Hippocampal formation (tissue), 2 donors: Measurements from ENCODE around the gene ZNF331.
A peak's percentile ranks its signal among the peaks of the same experiment; 100 is the strongest.
"Not testable (repeated sequence)": the region's sequence is repeated elsewhere in the genome, so short reads cannot be mapped to it uniquely, and the experiment has no call there.

Source experiments
- DNase-seq, 2 donors: peaks; one replicate each; lab custom pipeline; 2025; lab: John Stamatoyannopoulos, UW

The ZNF331 gene

DNA sequence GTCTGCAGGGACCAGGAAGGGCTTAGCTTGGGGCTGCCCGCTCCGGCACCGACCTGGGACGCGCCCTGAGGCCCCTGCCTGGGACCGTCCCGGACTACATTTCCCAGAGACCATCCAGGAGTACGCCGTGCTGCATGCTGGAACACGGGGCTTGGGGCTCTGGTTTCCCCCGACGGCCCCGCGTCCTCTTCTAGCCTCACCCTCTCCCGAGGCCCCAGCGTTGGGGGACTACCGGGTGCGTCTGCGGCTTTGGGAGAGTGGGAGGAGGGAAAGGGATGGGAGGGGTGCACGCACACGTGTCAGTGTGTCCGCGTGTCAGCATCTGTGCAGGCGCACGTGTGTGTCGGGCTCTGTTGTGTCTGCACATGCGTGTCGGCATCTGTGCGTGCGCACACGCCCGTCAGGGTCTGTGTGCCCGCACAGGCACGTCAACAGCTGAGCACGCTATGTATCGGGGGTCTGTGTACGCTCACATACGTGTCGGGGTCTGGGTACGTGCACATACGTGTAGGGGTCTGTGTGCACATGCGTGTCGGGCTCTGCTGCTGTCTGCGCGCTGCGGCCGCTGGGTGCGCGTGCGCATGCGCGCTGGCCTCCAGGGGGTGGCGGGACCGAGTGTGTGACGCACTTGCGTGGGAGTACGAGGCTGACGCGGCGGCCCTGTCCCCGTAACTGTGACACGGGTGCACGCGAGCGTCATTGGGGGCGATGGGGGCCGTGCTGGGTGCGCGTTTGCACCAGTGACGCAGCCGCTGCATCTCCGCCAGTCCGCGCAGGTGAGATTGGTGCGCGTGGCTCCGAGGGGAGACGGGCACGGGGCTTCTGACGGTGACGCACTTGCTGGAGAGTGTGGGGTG, at the start of gene ZNF331:
Gene ZNF331 (plus strand): TSS at position 625 of the 857 bp plus-strand sequence. CDS start 31,232 bp downstream, outside the sequence.
- DNase-seq = peak; percentile 58 to 70

DNA sequence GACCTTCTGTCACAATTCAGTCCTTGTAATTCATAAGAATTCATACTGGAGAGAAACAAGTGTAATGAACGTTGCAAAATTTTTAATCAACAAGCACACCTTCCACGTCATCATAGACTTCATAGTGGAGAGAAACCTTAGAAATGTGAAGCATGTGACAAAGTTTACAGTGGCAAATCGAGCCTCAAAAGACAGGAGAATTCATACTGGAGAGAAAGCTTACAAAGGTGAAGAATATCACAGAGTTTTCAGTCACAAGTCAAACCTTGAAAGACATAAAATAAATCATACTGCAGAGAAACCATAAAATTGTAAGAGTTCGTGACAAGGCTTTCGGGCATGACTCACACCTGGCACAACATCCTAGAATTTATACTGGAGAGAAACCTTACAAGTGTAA, 45.8 kb upstream of the ZNF331 start:
- no peak for DNase-seq

DNA sequence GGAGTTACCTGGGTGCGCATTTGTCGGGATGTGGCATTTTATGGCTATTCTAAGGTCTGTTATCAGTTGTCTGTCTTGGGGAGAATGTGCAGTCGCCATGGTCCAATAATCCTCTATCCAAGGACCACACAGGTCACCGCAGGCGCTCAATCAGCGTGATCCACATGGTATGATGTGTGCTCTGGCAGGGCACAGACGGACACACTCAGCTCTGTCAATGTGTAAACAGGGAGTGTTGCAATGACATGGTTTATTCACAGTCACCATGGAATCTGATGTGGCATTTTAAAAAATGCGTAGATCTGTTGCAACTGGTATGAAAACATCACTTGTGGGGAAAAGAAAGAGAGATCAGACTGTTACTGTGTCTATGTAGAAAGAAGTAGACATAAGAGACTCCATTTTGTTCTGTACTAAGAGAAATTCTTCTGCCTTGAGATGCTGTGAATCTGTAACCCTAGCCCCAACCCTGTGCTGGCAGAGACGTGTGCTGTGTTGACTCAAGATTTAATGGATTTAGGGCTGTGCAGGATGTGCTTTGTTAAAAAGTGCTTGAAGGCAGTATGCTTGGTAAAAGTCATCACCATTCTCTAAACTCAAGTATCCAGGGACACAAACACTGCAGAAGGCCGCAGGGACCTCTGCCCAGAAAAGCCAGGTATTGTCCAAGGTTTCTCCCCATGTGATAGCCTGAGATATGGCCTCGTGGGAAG, 40.5 kb upstream of the ZNF331 start:
- not testable (repeated sequence) for DNase-seq

DNA sequence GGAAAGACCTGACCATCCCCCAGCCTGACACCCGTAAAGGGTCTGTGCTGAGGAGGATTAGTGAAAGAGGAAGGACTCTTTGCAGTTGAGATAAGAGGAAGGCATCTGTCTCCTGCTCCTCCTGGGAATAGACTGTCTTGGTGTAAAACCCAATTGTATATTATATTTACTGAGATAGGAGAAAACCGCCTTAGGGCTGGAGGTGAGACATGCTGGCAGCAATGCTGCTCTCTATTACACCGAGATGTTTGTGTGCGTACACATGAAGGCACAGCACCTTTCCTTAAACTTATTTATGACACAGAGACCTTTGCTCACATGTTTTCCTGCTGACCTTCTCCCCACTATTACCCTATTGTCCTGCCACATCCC, 39.9 kb upstream of the ZNF331 start:
- not testable (repeated sequence) for DNase-seq

DNA sequence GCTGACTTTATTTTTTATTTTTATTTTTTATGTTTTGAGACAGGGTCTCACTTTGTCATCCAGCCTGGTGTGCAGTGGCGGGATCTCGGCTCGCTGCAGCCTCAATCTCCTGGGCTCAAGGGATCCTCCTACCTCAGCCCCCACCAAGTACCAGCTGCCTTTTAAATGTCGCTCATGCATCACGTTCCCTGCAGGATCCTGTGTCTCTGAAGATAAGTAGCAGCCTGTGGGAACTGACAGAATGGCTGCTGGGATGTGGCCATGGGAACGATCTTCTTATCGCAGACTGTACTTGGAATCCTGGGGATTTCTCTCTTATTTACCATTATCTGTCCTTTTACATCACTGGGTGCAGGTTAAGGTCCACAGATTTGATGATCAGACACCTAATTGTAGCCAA, 34.8 kb upstream of the ZNF331 start:
- DNase-seq = not testable (repeated sequence)

DNA sequence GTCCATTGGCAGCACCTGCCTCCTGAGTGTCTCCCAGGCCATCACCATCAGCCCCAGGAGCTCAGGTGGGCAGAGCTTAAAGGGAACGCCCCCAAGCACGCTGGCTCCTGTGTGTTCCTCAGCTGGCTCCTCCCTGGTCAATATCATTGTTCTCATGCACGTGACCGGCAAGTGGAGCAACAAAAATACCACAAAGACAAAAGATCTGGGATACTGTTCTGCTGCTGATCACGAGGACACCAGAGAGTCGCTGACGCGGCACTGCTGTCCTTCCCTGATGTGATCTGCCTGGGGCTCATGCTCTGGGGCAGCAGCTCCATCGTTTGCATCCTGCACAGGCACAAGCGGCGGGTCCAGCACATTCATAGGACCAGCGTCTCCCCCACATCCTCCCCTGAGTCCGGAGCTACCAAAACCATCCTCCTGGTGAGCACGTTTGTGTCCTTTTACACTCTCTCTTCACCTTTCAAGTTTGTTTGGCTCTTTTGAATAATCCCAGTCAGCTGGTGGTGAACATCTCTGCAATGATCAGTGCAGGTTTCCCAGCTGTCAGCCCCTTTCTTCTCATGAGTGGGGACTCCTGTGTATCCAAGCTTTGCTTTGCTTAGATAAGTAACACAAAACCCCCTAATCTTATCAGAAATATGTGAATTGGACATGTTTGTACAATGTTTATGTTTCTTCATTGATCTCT, 34.1 kb upstream of the ZNF331 start:
- DNase-seq = not testable (repeated sequence)

DNA sequence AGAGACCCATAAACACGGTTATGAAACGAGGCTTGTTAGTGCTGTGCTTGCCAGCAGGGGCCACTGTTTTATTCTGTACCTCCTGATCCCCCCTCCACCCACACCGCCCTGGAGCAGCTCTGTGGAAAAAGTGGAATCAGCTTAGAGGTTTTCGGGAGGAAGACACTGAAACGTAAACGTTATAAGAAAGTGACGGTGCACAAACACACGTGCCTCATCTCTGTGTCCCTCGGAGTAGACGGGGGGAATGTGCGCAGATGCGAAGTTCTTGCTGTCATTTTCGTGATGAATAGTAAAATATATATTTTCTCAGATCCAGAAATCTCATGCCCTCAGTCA, 33.6 kb upstream of the ZNF331 start:
- DNase-seq = not testable (repeated sequence)

DNA sequence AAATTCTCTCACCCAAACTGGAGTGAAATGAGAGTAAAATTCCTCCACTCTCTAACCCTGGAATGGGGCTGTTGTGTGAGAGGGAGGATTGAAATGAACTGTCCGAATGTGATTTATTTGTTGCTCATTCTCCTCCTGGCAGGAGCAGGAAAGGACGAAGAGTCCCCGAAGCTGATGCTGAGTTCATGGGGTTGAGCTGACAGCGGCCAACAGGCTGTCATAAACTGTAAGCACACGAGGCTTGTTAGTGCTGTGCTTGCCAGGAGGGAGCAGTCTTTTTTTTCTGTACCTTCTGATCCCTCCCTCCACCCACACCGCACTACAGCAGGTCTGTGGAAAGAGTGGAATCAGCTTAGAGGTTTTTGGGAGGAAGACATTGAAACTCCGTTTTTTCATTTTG, 33.1 kb upstream of the ZNF331 start:
- no peak for DNase-seq

DNA sequence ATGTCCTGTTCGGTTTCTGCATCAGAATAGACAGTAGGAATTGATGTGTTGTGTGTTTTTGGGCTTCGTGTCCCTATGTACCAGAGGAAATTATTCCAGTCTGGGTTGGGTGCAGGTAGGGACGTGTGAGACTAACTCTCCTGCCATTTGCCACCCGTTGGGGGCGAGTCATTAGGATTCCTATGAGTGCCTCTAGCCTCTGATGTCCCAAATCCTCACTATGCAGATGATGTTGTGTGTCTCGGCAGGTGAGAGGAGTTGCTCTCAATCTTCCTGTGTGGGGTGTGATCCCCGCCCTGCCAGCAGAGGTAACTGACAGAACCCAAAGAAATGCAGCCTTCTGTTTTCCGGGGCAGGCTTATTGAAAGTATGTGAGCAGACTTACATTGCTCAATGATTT, 31.2 kb upstream of the ZNF331 start:
- no peak for DNase-seq

DNA sequence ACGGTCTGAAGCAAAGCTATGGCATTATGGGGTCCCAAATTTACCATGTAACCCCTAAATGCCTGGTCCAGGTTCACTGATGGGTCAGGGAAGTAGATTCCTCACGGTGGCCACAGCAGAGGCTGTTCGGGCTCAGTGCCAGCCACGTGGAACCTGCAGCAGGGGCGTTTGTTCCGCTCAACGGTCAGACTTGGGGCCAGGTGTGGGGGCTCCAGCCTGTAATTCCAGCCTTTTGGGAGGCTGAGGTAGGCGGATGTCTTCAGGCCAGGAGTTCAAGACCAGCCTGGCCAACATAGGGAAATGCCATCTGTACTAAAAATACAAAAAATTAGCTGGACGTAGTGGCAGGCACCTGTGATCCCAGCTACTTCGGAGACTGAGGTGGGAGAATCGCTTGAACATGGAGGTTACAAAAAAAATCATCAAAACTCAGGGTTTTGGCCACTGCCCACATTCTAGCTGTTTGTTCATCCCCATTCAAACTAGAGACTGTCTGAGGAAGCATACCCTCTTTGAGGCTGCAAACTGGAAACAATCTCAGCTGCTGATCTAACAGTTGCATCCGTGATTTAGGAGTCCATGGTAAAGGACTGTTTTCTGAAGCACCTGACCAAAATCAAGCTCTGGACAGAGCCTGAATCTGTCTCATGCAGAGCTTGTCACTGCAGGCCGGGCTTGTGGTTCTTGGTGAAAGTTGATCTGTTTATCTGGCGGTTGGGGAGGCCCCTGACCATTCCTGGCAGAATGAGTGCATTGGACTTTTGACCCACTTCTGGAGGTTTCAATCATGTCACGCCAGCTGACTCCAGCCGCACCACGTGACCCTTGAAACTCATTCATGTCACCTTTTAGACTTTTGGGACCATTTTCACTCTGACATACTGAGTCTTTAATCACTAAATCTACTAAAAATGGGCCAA, 30.2 kb upstream of the ZNF331 start:
- no peak for DNase-seq

DNA sequence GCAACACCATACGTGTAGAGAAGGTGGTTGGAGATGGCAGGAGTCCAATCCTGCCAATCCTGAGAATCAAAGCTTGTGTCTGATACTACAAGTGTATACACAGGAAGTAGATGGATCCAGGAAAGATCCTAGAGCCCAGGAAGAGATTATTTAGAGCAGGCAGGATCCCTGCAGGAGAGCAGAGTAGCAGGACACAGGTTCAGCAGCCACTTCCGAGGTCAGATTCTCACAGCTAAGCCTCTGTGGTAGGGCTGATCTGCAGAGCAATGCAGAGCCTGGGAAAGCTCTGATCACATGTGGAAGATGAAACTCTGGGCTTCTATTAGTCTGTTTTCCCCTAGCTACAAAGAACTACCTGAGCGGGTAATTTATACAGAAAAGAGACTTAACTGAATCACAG, 28.5 kb upstream of the ZNF331 start:
- no peak for DNase-seq

DNA sequence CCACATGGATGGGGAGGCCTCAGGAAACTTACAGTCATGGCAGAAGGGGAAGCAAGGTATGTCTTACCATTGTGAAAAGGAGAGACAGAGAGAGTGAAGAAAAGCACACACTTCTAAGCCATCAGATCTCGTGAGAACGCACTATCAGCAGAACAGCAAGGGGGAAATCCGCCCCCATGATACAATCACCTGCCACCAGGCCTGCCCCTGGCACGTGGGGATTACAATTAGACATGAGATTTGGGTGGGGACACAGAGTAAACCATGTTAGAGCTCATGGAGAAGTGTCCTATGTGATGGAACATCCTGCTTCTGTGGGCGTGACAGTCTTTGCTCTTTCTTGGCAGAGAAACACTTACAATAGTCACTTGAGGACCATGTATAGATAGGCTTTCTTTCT, 28.1 kb upstream of the ZNF331 start:
- no peak for DNase-seq

DNA sequence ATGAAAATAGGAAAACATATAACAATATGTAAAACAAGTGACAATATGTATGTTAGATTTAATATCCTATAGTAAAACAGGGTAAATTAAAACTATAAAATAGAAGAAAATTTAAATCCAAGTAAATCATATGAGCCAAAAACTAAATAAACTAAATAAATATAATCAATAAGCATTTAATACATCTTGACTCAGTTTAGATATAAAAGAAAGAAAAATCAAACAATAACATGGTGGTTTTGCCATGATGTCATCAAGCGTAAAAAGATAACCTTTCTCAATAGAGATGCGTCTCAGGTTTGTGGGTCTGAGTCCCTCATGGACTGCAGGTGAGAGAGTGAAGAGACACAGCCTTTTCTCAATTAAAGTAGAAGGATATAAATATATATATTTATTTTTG, 26.6 kb upstream of the ZNF331 start:
- no peak for DNase-seq

DNA sequence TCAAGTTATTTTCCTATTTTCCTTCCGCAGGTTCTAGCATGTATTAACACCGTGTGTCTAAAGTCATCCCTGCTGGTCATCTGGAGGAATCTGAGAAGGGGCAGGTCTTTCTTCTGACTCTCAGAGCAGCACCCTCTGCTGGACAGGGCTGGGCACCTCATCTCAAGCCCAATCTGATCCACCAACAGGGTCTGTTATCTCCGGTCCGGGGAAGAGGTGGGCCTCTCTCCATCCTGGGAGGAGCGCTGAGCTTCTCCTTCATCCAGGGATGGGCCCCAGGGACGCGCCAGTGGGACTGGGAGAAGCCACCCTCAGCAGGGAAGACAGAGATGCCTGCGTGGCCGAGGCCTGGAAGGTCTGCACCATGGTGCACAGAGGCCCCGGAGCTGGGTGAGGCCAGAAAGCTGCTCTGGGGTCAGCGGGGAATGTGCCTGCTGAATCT, 26.0 kb upstream of the ZNF331 start:
- DNase-seq = peak; percentile 8 to 15

DNA sequence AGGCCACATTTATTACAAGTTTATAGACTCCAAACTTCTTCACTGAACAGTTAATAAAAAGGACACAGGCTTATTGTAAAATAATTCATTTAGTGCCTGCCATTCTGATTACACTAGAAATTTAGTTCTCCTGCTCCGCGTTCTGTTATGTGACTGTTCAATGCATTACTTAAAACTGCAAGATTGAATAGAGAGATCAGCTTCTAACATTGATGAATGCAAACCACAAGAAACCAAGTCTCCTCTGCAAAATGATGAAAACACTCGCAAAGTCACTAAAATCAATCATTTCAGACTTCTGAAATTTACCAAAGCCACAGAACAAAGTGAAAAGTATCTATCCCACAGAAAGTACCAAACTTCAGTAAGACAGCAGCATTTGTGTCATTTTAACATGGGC, 22.9 kb upstream of the ZNF331 start:
- not testable (repeated sequence) for DNase-seq

DNA sequence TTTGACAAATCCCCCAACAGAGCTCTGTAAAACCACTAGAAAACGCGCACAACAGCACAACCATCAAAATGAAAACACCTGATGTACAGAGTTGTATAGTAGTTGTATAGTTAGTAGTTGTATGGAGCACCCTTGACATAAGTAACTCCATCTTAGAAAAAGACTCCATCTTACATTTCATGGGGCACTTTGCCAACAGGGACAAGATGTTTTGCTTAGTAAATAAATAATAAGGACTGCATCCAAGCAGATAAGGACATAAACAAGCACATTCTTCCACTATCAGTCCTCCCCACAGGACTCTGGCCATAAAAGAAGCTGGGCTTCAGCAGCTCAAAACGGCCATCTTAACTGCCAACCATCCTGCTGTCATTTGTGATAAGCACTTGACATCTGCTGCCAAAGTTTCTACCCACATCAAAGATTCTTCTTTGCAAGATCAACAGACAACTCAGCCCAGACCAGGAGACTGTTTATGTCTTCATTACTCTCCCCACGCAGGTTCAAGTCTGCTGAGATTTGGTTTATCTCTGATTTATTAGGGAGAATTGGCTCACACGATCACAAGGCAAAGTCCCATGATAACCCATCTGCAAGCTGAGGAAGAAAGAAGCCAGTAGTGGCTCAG, 20.7 kb upstream of the ZNF331 start:
- no peak for DNase-seq

DNA sequence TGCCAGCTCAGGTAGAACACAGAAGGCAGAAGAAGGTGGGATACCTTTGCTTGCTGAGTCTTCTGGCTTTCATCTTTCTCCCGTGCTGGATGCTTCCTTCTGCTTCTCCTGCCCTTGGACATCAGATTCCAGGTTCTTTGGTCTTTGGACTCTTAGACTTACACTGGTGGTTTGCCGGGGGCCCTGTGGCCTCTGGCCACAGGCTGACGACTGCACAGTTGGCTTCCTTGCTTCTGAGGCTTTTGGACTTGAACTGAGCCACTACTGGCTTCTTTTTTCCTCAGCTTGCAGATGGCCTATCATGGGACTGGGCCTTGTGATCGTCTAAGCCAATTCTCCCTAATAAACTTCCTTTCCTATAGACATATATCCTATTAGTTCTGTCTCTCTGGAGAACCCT, 19.8 kb upstream of the ZNF331 start:
- DNase-seq = no peak

DNA sequence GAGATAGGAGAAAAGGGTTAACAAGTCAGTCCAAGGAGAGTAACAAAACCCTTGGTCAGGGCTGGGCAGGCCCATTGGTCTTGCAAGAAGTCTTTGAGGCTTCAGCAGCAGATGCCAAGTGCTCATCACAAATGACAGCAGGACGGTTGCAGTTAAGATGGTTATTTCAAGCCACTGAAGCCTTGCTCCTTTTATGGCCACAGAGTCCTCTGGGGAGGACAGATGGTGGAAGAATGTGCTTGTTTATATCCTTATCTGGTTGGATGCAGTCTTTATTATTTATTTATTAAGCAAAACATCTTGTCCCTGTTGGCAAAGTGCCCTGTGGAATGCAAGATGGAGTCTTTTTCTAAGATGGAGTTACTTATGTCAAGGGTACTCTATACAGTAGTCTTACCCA, 19.2 kb upstream of the ZNF331 start:
- DNase-seq = no peak

DNA sequence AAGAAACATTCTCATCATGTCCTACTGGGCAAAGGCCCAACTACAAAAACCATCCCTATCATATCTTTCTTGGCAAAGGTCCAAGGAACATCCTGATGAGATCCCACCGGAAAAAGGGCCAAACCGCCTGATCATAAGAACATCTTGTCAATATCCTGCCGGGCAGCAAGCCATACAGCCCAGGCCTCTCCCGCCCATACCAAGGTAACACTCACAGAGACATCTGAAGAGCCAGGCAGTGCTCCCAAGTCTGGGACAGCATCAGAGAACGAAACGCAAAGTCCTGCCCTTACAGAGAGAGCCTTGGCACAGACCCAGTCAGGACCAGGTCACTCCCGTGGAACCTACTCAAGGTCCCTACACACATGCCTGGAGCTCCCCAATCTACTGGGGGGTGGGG, 18.5 kb upstream of the ZNF331 start:
- DNase-seq = no peak

DNA sequence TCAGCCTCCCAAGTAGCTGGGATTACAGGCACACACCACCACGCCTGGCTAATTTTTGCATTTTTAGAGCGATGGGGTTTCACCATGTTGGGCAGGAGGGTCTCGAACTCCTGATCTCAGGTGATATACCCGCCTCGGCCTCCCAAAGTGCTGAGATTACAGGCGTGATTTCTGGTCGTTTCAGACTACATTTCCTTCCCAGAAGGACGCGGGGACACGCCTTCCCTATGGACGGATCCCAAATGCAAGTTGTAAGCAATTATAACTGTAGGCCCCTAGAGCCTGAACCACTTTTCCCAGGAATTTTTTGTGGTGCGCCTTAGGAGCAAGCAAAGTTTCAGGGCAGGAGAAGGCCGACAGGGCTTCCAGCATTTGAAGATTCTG, 17.8 kb upstream of the ZNF331 start:
- no peak for DNase-seq
